ENCODE results near the gene TMCO2. TPM values are rescaled to one million over a fixed set of nuclear protein-coding genes. Genes with fewer than 3 reads are reported as not detected.

The TMCO2 gene
- total RNA-seq, 1 experiment from 2014 or later: not detected

GRCh38 chr1:40248412-40248811 lies 675 bp downstream of the TMCO2 start:
- Histone ChIP-seq H4K20me1 (ENCODE audit: insufficient read depth) (no peaks in the 10 kb centered on the region), H2AFZ (ENCODE audit: low read depth, low read length, poor library complexity, severe bottlenecking) (no peak overlapping the region), H3K36me3 (ENCODE audit: control insufficient read depth in 1 of 2, insufficient read depth in 2 of 2, low read length in 2 of 2) (no peaks in the 10 kb centered on the region), H3K4me1 (ENCODE audit: control insufficient read depth in 1 of 2, insufficient read depth in 2 of 2, low read length in 2 of 2) (peaks cover 3 to 19% of the 10 kb centered on the region in 2 experiments; a peak in 3 of 4 replicates), H3K4me3 (replicated peaks in 1 of 2; ENCODE audit: low read depth in 1 of 2, low read length in 2 of 2) (no peak overlapping the region), H3K79me2 (ENCODE audit: insufficient read depth, low read length) (no peaks in the 10 kb centered on the region), H3K27ac (ENCODE audit: low read depth, low read length) (no peak overlapping the region), H3K9me3 (ENCODE audit: control insufficient read depth in 1 of 2, insufficient read depth in 1 of 2, low read depth in 1 of 2, low read length in 2 of 2) (no peaks in the 10 kb centered on the region), H3K27me3 (ENCODE audit: insufficient read depth, low read length) (no peaks in the 10 kb centered on the region), H3K4me2 (ENCODE audit: low read length) (no peak overlapping the region), H3K9me2 (ENCODE audit: insufficient read depth) (no peaks in the 10 kb centered on the region), H3K9ac (ENCODE audit: low read length) (no peak overlapping the region)
- ChIA-PET POLR2A (no interaction called here), CTCF (no interaction called here), RAD21 (ENCODE audit: low non-redundant PET in 1 of 2, low total read pairs in 2 of 2, uncharacterized antibody in 2 of 2, unreplicated experiment in 2 of 2) (interaction anchor here in 1 of 2 experiments (0.6 kb wide), 1 partner anchor 9 kb away, joined by 4 read pairs; no protein-coding TSS in a partner anchor)
- no peak for TF ChIP-seq RAD21 (IDR thresholded peaks at IDR 0.05; ENCODE audit: low read depth)
- TF ChIP-seq POLR2A (IDR thresholded peaks at IDR 0.05; ENCODE audit: borderline replicate concordance, extremely low read depth, insufficient read depth, insufficient read length): no peak
- TF ChIP-seq SRF (IDR thresholded peaks at IDR 0.05; ENCODE audit: low read depth): no peak
- TF ChIP-seq CTCF (IDR thresholded peaks at IDR 0.05 in 2 of 3, conservative IDR thresholded peaks at IDR 0.05 in 1 of 3; ENCODE audit: borderline replicate concordance in 1 of 3, insufficient read depth in 1 of 3, low read depth in 2 of 3, low read length in 2 of 3): no peak
- TF ChIP-seq YY1 (IDR thresholded peaks at IDR 0.05; ENCODE audit: extremely low read depth, insufficient replicate concordance, low read depth, low read length): no peak
- TF ChIP-seq REST (IDR thresholded peaks at IDR 0.05; ENCODE audit: low read depth): no peak
- no peak for TF ChIP-seq ELF1 (IDR thresholded peaks at IDR 0.05; ENCODE audit: borderline replicate concordance, low read depth)
- no peak for TF ChIP-seq CEBPB (IDR thresholded peaks at IDR 0.05; ENCODE audit: low read depth)
- TF ChIP-seq ZNF274 (IDR thresholded peaks at IDR 0.05; ENCODE audit: low read depth, low read length): no peak
- no peak for TF ChIP-seq JUND (IDR thresholded peaks at IDR 0.05)
- no peak for TF ChIP-seq TCF7L2 (IDR thresholded peaks at IDR 0.05; ENCODE audit: borderline replicate concordance, extremely low read depth, insufficient read depth, insufficient read length)
- no peak for TF ChIP-seq POLR2AphosphoS5 (IDR thresholded peaks at IDR 0.05; ENCODE audit: low read depth, low read length)
- TF ChIP-seq CBX3 (IDR thresholded peaks at IDR 0.05; ENCODE audit: low read depth): no peak
- TF ChIP-seq EZH2phosphoT487 (IDR thresholded peaks at IDR 0.05; ENCODE audit: borderline replicate concordance): no peak
- no peak for TF ChIP-seq ZBTB33 (IDR thresholded peaks at IDR 0.05; ENCODE audit: extremely low read depth, insufficient replicate concordance, low read length)
- TF ChIP-seq SIN3A (IDR thresholded peaks at IDR 0.05; ENCODE audit: low read depth): no peak
- TF ChIP-seq FOSL1 (IDR thresholded peaks at IDR 0.05; ENCODE audit: low read depth): no peak
- no peak for DNase-seq (ENCODE audit: low read depth, low spot score)
- ATAC-seq: no peak
- no TSS peak for BruUV-seq (replicated peaks)
- intact Hi-C loops (cut with micrococcal nuclease): no loop called here
